CD14-positive monocyte (primary cell): Measurements from ENCODE around the gene E2F7. TPM values are rescaled to one million over a fixed set of nuclear protein-coding genes. Genes with fewer than 3 reads are reported as not detected.

Experiments used
- DNase-seq, 3 donors: peaks; one replicate each; pipeline ENCODE4 v3.0.0-alpha.2; 2011 to 2022
- H2AFZ ChIP-seq: 2 replicates; pipeline ENCODE4 v1.6.0; 2012; ENCODE audit warnings: mild to moderate bottlenecking, low read depth, low read length, inconsistent platforms; ENCODE audit not compliant: insufficient read depth, poor library complexity, severe bottlenecking
- H3K27ac ChIP-seq, 2 donors: 1 replicate in 1 of 2; 2 replicates in 1 of 2; pipeline ENCODE4 v1.5.1; 2012 to 2013; ENCODE audit warnings: low read length in 2 of 2, control low read depth in 1 of 2, inconsistent platforms in 1 of 2, low read depth in 1 of 2, mild to moderate bottlenecking in 1 of 2
- H3K27me3 ChIP-seq, 2 donors: one replicate each; pipeline versions ENCODE4 v1.6.0 to v1.6.1; 2011 to 2013; ENCODE audit warnings: low read length in 2 of 2; ENCODE audit not compliant: control insufficient read depth in 2 of 2, insufficient read depth in 2 of 2
- H3K36me3 ChIP-seq, 2 donors: replicated peaks in 1 of 2; 1 replicate in 1 of 2; 2 replicates in 1 of 2; pipeline versions ENCODE4 v1.5.1 to v1.6.1; 2012 to 2013; ENCODE audit warnings: low read length in 2 of 2, control low read depth in 1 of 2, inconsistent platforms in 1 of 2, mild to moderate bottlenecking in 1 of 2; ENCODE audit not compliant: insufficient read depth in 2 of 2, control insufficient read depth in 1 of 2
- H3K4me1 ChIP-seq, 2 donors: 1 replicate in 1 of 2; 2 replicates in 1 of 2; pipeline versions ENCODE4 v1.5.1 to v1.6.1; 2012 to 2013; ENCODE audit warnings: low read length in 2 of 2, control low read depth in 1 of 2, inconsistent platforms in 1 of 2, mild to moderate bottlenecking in 1 of 2, moderate library complexity in 1 of 2; ENCODE audit not compliant: insufficient read depth in 2 of 2, control insufficient read depth in 1 of 2
- H3K4me2 ChIP-seq: replicated peaks from 2 replicates; pipeline ENCODE3; 2012; ENCODE audit warnings: low read length, moderate library complexity, mild to moderate bottlenecking; ENCODE audit not compliant: poor library complexity, severe bottlenecking; ENCODE audit errors: extremely low read depth
- H3K4me3 ChIP-seq, 3 experiments: fragments of 200-600 bp in 1 of 3; sonication (generic) in 1 of 3; replicated peaks in 1 of 3; 1 replicate in 2 of 3; 2 replicates in 1 of 3; pipeline ENCODE4 v1.5.1; 2011 to 2013; ENCODE audit warnings: low read length in 3 of 3, mild to moderate bottlenecking in 3 of 3, control low read depth in 2 of 3, low read depth in 2 of 3, inconsistent platforms in 1 of 3, moderate library complexity in 1 of 3
- H3K79me2 ChIP-seq: 2 replicates; pipeline ENCODE4 v1.6.0; 2012; ENCODE audit warnings: mild to moderate bottlenecking, control low read depth, inconsistent platforms, low read length, moderate library complexity; ENCODE audit not compliant: insufficient read depth
- H3K9ac ChIP-seq: 2 replicates; pipeline ENCODE4 v1.6.0; 2017; ENCODE audit warnings: low read length, mild to moderate bottlenecking; ENCODE audit not compliant: insufficient read depth, poor library complexity, severe bottlenecking
- H3K9me3 ChIP-seq, 2 donors: replicated peaks in 1 of 2; 1 replicate in 1 of 2; 2 replicates in 1 of 2; pipeline versions ENCODE4 v1.5.1 to v1.6.1; 2012 to 2013; ENCODE audit warnings: low read length in 2 of 2, control low read depth in 1 of 2; ENCODE audit not compliant: control insufficient read depth in 1 of 2, insufficient read depth in 1 of 2
- H4K20me1 ChIP-seq: 2 replicates; pipeline ENCODE4 v1.6.0; 2012; ENCODE audit warnings: mild to moderate bottlenecking, low read length, control low read depth, moderate library complexity; ENCODE audit not compliant: insufficient read depth
- H3K27ac Mint-ChIP-seq, 7 donors: one replicate each; pipeline ENCODE4 v1.8.0; 2020; ENCODE audit warnings: mild to moderate bottlenecking in 7 of 7, mixed read lengths in 7 of 7, moderate library complexity in 6 of 7, inconsistent platforms in 2 of 7
- H3K27me3 Mint-ChIP-seq, 3 donors: one replicate each; pipeline ENCODE4 v1.8.0; 2021 to 2022; ENCODE audit warnings: low read depth in 3 of 3, mild to moderate bottlenecking in 3 of 3, mixed read lengths in 3 of 3, moderate library complexity in 3 of 3, inconsistent platforms in 1 of 3
- H3K36me3 Mint-ChIP-seq, 2 donors: one replicate each; pipeline ENCODE4 v1.8.0; 2020; ENCODE audit warnings: mixed read lengths in 2 of 2, inconsistent platforms in 1 of 2, mild to moderate bottlenecking in 1 of 2
- H3K4me1 Mint-ChIP-seq: one replicate; pipeline ENCODE4 v1.8.0; 2020; ENCODE audit warnings: mild to moderate bottlenecking, mixed read lengths
- H3K4me3 Mint-ChIP-seq, 2 donors: one replicate each; pipeline ENCODE4 v1.8.0; 2020; ENCODE audit warnings: mild to moderate bottlenecking in 2 of 2, mixed read lengths in 2 of 2, moderate library complexity in 1 of 2
- H3K9me3 Mint-ChIP-seq, 7 donors: one replicate each; pipeline ENCODE4 v1.8.0; 2020 to 2022; ENCODE audit warnings: mixed read lengths in 7 of 7, mild to moderate bottlenecking in 6 of 7, moderate library complexity in 6 of 7, inconsistent platforms in 2 of 7
- CTCF ChIP-seq: fragments of 200-600 bp; IDR thresholded peaks from one replicate; pipeline ENCODE4 v1.8.0; 2022; ENCODE audit warnings: antibody characterized with exemption, mild to moderate bottlenecking
- WGBS: methylation state at CpG from one replicate; pipeline ENCODE4 v1.1.5; 2013; ENCODE audit warnings: missing lambda C conversion rate; ENCODE audit not compliant: insufficient coverage; 5-methylcytosine and 5-hydroxymethylcytosine counted together
- intact Hi-C, 2 donors: fragments of 100-400 bp; cut with micrococcal nuclease; formaldehyde crosslinking; loops; one replicate each; pipeline versions ENCODE4 v1.15.0 to v1.15.1; 2023
- polyA plus RNA-seq, 3 donors: library from polyadenylated mRNA; depleted of rRNA in 1 of 3; unstranded in 2 of 3; stranded (reverse) in 1 of 3; fragments of 300-500 nt in 2 of 3; fragments of >200 nt in 1 of 3; fragmentation: Illumina TruSeq in 2 of 3; gene quantifications; 1 replicate in 2 of 3; 2 replicates in 1 of 3; pipeline ENCODE4 v1.2.3, GENCODE V29; 2012 to 2021

E2F7 gene
- polyA plus RNA-seq, 3 donors = not detected

- Mint-ChIP-seq H3K36me3 (peaks cover 32 to 40% of the 10 kb centered on the region in 2 donors), H3K4me1 (peaks cover 14% of the 10 kb centered on the region), H3K27ac (peak overlapping the region in 1 of 7 donors; percentile 4), H3K4me3 (no peak overlapping the region), H3K9me3 (peaks cover 4 to 13% (median 5%) of the 10 kb centered on the region in 7 donors), H3K27me3 (no peaks in the 10 kb centered on the region)
- DNase-seq = no peak
- H3K27ac ChIP-seq = no peak overlapping the region
- 100% methylated on average over 2 of the region's 2 CpGs for WGBS
- no peak overlapping the region for H2AFZ ChIP-seq
- H3K36me3 ChIP-seq = peaks cover 0 to 19% of the 10 kb centered on the region in 2 donors
- H3K9ac ChIP-seq = no peak overlapping the region
- H3K4me2 ChIP-seq = no peak overlapping the region
- H3K4me3 ChIP-seq = no peak overlapping the region
- H3K79me2 ChIP-seq = no peaks in the 10 kb centered on the region
- no peaks in the 10 kb centered on the region for H3K9me3 ChIP-seq
- H4K20me1 ChIP-seq = no peaks in the 10 kb centered on the region
- no peaks in the 10 kb centered on the region for H3K27me3 ChIP-seq
- intact Hi-C loops = no loop called here
- TF ChIP-seq CTCF = no peak
- H3K4me1 ChIP-seq = no peaks in the 10 kb centered on the region
Observed at GRCh38 chr12:77019920-77020319, 45.4 kb downstream of the E2F7 start.

- 100% methylated on average over 1 of the region's 1 CpG for WGBS
- Mint-ChIP-seq H3K4me3 (no peak overlapping the region), H3K27me3 (peaks cover 0 to 1% (median 0%) of the 10 kb centered on the region in 3 donors), H3K36me3 (peaks cover 17 to 23% of the 10 kb centered on the region in 2 donors), H3K27ac (no peak overlapping the region), H3K4me1 (peaks cover 5% of the 10 kb centered on the region), H3K9me3 (peaks cover 4 to 13% (median 5%) of the 10 kb centered on the region in 7 donors)
- Histone ChIP-seq H3K79me2 (no peaks in the 10 kb centered on the region), H3K9me3 (no peaks in the 10 kb centered on the region), H4K20me1 (no peaks in the 10 kb centered on the region), H3K4me1 (no peaks in the 10 kb centered on the region), H3K36me3 (peaks cover 0 to 11% of the 10 kb centered on the region in 2 donors), H3K27ac (no peak overlapping the region), H3K4me3 (no peak overlapping the region), H3K27me3 (no peaks in the 10 kb centered on the region), H2AFZ (no peak overlapping the region), H3K4me2 (no peak overlapping the region), H3K9ac (no peak overlapping the region)
- DNase-seq = no peak
- no peak for TF ChIP-seq CTCF
- intact Hi-C loops = no loop called here
Observed at GRCh38 chr12:77016606-77017005, 48.8 kb downstream of the E2F7 start.
